Muscle layer of duodenum (tissue), 2 donors: ENCODE measurements around the gene ERG28.

ENCODE experiments used
- H3K27ac ChIP-seq: one replicate; pipeline ENCODE4 v1.7.0; 2013; ENCODE audit warnings: mild to moderate bottlenecking, low read length
- H3K27me3 ChIP-seq: one replicate; pipeline ENCODE4 v1.7.0; 2013; ENCODE audit warnings: low read depth, mild to moderate bottlenecking, control low read depth, low read length
- H3K36me3 ChIP-seq, 2 donors: one replicate each; pipeline ENCODE4 v1.7.0; 2013; ENCODE audit warnings: low read length in 2 of 2, control low read depth in 1 of 2, mild to moderate bottlenecking in 1 of 2; ENCODE audit not compliant: insufficient read depth in 2 of 2, control insufficient read depth in 1 of 2
- H3K4me1 ChIP-seq, 2 donors: one replicate each; pipeline ENCODE4 v1.7.0; 2013; ENCODE audit warnings: low read length in 2 of 2, mild to moderate bottlenecking in 2 of 2, control low read depth in 1 of 2, moderate library complexity in 1 of 2; ENCODE audit not compliant: insufficient read depth in 2 of 2, control insufficient read depth in 1 of 2
- H3K4me3 ChIP-seq, 2 donors: one replicate each; pipeline ENCODE4 v1.7.0; 2013; ENCODE audit warnings: low read length in 2 of 2, low read depth in 1 of 2, mild to moderate bottlenecking in 1 of 2
- H3K9me3 ChIP-seq, 2 donors: one replicate each; pipeline ENCODE4 v1.7.0; 2013; ENCODE audit warnings: low read length in 2 of 2, control low read depth in 1 of 2, mild to moderate bottlenecking in 1 of 2; ENCODE audit not compliant: control insufficient read depth in 1 of 2
- donor health status: healthy.

Gene ERG28

DNA sequence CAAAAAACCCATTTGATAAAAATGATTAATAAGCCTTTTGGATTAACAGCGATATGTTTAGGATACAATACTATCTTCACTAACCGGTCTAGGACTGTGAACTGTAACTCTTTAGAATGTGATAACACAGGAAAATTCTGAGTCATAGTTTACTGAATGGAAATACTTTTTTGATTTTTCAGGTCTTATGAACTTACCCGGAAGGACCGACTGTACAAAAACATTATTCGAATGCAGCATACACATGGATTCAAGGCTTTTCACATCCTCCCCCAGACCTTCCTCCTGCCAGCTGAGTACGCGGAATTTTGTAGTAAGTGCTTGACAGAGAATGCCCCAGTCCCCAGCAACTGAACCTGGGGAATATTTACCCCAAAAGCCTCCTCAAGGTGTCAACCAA lies 29.3 kb upstream of the ERG28 start:
- Histone ChIP-seq H3K36me3 (peaks cover 15 to 28% of the 10 kb centered on the region in 2 donors), H3K27me3 (no peaks in the 10 kb centered on the region), H3K9me3 (no peaks in the 10 kb centered on the region), H3K27ac (no peak overlapping the region), H3K4me1 (no peaks in the 10 kb centered on the region), H3K4me3 (no peak overlapping the region)

DNA sequence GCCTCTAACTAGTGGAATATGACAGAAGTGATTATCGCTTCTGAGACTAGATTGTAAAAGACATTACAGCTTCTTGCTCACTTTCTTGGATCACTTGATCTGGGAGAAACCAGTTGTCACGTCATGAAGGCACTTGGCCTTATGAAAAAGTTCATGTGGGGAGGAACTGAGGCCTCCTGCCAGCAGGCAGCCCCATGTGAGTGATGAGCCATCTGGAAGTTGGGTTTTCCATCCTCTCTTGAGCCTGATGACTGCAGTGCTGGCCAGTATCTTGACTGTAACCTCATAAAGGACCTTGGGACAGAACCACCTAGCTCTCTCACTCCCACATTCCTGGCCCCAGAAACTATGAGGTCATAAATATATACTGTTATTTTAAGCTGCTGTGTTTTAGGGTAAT lies 28.3 kb upstream of the ERG28 start:
- H3K27ac ChIP-seq: no peak overlapping the region
- no peaks in the 10 kb centered on the region for H3K9me3 ChIP-seq
- H3K27me3 ChIP-seq: no peaks in the 10 kb centered on the region
- H3K4me1 ChIP-seq: no peaks in the 10 kb centered on the region
- H3K36me3 ChIP-seq: peaks cover 19 to 25% of the 10 kb centered on the region in 2 donors
- H3K4me3 ChIP-seq: no peak overlapping the region

DNA sequence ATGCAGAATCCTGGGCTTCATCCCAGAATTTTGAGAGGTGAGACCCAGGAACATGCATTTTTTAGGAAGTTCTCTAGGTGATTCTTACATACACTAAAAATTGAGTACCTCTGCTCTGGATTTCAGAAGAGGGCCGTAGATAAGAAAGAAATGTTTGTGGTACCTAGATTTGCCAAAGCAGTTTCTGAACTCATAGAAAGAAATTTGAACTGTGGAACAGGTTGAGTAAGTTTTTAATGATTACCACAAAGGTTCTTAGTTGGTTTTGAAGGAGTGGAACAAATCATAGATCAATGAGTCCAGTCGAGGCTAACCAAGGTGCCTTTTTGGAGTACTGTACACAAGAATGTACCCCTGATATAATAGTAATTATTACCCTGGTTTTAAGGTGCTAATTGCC lies 25.2 kb upstream of the ERG28 start:
- no peaks in the 10 kb centered on the region for H3K4me1 ChIP-seq
- H3K9me3 ChIP-seq: no peaks in the 10 kb centered on the region
- H3K27ac ChIP-seq: no peak overlapping the region
- H3K36me3 ChIP-seq: peaks cover 21 to 33% of the 10 kb centered on the region in 2 donors
- no peak overlapping the region for H3K4me3 ChIP-seq
- no peaks in the 10 kb centered on the region for H3K27me3 ChIP-seq

DNA sequence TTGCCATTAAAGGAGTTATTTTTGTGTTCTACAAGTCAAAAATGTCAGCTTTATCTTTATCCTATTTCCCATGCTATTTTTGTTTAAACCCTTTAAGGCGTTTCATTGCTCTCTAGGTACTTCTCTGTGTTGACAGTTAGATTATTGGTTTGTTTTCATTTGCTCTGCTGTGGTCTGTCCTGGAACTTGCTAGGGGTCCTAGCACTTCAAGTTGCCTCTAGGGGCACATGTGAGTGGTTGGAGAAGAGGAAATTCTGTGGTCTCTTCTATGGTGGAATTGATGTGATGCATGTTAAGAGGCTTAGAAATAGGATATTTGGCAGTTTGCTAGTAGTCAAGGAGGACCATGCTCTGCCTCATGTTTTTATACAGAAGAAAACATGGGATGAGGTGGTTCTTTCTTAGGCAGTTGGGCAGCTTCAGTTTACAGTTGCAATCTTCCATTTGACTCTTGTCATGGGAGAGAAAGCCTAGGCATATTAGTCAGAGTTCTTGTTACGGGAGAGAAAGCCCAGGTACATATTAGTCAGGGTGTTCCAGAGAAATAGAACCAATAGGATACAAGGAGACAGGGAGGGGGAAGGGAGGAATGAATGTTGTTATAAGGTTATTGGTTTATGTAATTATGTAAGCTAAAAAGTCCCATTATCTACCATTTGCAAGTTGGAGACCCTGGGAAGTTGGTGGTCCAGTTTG lies 14.7 kb upstream of the ERG28 start:
- Histone ChIP-seq H3K27ac (no peak overlapping the region), H3K4me1 (no peaks in the 10 kb centered on the region), H3K9me3 (no peaks in the 10 kb centered on the region), H3K4me3 (no peak overlapping the region), H3K27me3 (no peaks in the 10 kb centered on the region), H3K36me3 (peaks cover under 1 to 25% of the 10 kb centered on the region in 2 donors)

DNA sequence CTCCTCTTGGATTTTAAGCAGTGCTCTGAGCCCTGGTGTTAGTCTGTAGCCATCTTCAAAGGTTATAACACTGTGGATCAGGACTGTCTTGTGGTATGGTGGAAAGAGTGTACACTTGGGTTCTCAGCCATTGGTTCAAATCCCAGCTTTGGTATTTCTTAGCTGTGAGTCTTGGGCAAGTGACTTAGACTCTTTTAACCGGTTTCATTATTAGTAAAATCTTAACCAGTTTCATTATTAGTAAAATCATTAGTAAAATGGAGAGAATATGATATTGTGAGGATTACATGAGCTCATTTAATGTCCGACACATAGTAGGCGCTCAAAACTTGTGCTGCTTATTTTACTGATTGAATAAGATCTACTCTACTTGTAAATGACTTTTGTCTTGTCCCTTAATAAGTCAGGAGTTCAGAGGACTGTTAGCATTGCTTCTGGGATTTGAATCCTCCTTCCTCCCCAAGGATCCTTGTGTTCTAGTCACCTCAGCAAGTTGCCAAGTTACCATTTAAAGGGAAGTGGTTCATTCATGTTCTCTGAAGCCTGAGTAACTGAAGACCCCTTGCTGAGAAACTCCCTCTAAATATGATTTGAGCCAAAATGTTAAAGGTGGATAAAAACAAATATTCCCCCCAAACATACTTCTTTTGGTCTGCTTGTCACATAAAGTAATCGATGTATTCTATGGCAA lies 12.8 kb upstream of the ERG28 start:
- H3K4me1 ChIP-seq: no peaks in the 10 kb centered on the region
- no peaks in the 10 kb centered on the region for H3K9me3 ChIP-seq
- no peaks in the 10 kb centered on the region for H3K27me3 ChIP-seq
- H3K4me3 ChIP-seq: no peak overlapping the region
- H3K36me3 ChIP-seq: peaks cover 10 to 40% of the 10 kb centered on the region in 2 donors
- H3K27ac ChIP-seq: no peak overlapping the region

DNA sequence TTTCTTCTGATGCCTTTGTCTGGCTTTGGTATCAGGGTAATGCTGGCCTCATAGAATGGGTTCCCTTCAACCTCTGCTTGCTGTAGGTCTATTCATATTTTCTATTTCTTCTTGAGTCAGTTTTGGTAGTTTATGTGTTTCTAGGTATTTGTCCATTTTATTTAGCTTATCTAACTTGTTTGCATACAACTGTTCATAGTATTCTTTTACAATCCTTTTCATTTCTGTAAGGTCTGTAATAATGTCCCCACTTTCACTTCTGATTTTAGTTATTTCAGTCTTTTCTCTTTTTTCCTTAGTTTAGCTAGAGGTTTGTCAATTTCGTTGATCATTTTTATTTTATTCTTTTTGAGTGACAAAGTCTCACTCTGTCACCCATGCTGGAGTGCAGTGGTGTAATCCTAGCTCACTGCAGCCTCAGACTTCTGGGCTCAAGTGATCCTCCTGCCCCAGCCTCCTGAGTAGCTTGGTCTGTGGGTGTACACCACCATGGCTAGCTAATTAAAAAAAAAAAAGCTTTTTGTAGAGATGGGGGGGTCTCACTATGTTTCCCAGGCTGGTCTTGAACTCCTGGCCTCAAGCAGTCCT lies 12.0 kb upstream of the ERG28 start:
- no peak overlapping the region for H3K27ac ChIP-seq
- H3K4me1 ChIP-seq: no peaks in the 10 kb centered on the region
- H3K27me3 ChIP-seq: no peaks in the 10 kb centered on the region
- H3K9me3 ChIP-seq: no peaks in the 10 kb centered on the region
- no peak overlapping the region for H3K4me3 ChIP-seq
- H3K36me3 ChIP-seq: peaks cover 10 to 40% of the 10 kb centered on the region in 2 donors

DNA sequence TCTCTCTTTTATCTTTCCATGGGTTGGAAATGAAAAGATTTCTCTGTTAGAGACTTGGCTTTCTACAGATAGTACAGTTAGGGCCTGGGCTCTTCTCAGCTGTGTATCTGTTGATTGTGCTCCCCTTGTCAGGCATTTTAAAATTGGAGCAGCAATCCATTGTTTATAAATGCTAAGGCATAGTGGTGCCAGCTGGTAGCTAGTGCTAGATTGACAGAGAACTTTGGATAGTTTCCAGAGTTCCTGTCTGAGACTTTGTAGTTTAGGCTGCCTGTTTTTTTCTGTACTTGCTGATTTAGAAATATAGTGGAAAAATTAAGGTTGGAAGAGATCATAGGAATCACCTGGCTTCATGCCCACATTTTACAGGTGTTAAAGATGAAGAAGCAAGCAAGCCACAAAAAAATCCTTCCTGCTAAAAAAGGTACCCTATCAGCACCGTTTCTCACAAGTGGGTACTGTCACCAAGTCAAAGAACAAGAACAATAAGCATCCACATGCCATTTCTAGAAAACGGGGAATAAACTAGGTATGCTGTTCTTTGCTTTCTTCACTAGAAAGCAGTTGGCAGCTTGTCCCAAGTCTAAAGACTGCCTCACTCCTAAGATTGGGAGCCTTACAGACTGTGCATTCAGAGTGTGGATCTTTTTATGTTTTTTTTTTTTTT lies 6.6 kb upstream of the ERG28 start:
- Histone ChIP-seq H3K9me3 (no peaks in the 10 kb centered on the region), H3K27ac (no peak overlapping the region), H3K4me3 (no peak overlapping the region), H3K27me3 (no peaks in the 10 kb centered on the region), H3K4me1 (no peaks in the 10 kb centered on the region), H3K36me3 (peaks cover 10 to 25% of the 10 kb centered on the region in 2 donors)

DNA sequence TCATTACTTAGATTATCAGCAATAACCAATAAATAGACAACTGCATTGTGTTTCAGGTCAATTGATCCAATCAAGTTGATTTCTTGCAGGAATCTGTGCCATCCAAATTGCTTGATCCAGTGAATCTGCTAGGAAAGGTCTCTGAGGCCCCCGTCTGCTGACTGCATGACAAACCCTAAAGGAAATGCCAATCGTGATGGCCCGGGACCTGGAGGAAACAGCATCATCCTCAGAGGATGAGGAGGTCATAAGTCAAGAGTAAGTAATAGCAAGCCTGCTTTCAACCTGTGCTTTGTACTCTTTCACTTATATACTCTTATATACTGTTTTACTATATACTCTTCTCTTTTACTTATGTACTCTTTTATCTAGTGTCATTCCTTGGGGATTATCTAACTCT lies 2.3 kb upstream of the ERG28 start:
- Histone ChIP-seq H3K4me3 (no peak overlapping the region), H3K27ac (no peak overlapping the region), H3K4me1 (peaks cover 5 to 14% of the 10 kb centered on the region in 2 donors), H3K9me3 (no peaks in the 10 kb centered on the region), H3K27me3 (no peaks in the 10 kb centered on the region), H3K36me3 (no peaks in the 10 kb centered on the region)

DNA sequence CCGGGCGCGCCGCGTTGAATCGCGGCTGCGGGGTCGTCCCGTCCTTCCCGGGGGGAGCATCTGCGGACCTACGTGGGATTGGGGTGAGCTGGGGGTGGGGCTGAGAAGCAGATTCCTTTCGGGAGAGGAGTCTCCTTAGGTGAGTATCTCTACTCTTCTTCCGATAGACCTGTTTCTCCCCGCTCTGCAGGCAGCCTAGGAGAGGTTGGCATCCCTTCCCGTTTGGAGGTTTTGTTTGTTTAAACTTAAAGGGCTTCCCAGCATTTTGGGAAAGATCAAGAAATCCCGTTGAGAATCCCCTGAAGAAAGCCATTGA lies 781 bp upstream of the ERG28 start:
- peak overlapping the region; percentile 82 to 99 for H3K4me3 ChIP-seq
- H3K9me3 ChIP-seq: no peaks in the 10 kb centered on the region
- H3K4me1 ChIP-seq: peaks cover 5 to 14% of the 10 kb centered on the region in 2 donors
- H3K36me3 ChIP-seq: peaks cover 0 to 3% of the 10 kb centered on the region in 2 donors
- no peaks in the 10 kb centered on the region for H3K27me3 ChIP-seq
- peak overlapping the region; percentile 74 for H3K27ac ChIP-seq

DNA sequence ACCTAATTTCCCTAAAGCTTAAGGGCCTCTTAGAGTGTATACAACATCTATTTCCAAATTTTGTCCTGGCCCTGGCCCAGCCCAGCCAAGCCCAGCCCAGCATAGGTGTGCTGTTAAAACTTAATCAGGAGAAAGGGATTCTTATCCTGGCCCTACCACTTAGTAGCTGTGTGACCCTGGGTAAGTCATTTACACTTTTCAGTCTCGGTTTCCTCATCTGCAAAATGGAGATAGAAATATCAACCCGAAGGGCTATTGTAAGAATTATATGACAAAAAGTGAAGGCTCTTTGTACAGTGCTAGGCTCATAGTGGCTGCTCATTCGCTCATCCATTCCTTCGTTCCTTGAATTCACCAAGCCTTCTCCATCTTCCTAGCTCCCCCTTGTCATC lies 442 bp downstream of the ERG28 start:
- Histone ChIP-seq H3K27me3 (no peaks in the 10 kb centered on the region), H3K27ac (peak overlapping the region; percentile 74), H3K36me3 (peaks cover 2 to 9% of the 10 kb centered on the region in 2 donors), H3K4me3 (peak overlapping the region; percentile 82 to 99), H3K9me3 (no peaks in the 10 kb centered on the region), H3K4me1 (peaks cover 5 to 14% of the 10 kb centered on the region in 2 donors)

DNA sequence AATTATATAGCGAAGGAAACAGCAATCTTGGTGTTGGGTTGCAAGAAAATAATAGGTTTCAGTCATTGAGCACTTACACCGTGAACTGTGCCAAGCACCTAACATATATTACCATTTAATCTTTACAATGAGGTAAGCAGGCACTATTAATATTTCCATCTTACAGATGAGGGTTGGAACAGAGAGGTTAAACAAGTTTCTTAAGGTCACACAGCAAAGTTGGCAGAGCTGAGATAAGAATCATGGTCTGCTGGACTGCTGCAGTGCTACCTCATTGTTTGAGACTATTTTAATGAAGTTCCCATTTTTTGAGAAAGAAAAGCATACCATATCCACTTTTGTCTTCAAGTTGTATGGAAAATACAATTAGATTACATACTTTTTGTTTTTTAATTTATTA lies 1.7 kb downstream of the ERG28 start:
- H3K27ac ChIP-seq: no peak overlapping the region
- H3K36me3 ChIP-seq: peaks cover 9 to 13% of the 10 kb centered on the region in 2 donors
- H3K4me3 ChIP-seq: no peak overlapping the region
- no peaks in the 10 kb centered on the region for H3K27me3 ChIP-seq
- no peaks in the 10 kb centered on the region for H3K9me3 ChIP-seq
- H3K4me1 ChIP-seq: peaks cover 5 to 14% of the 10 kb centered on the region in 2 donors
